ENCODE results near the gene MAP3K14.

The MAP3K14 gene

DNA sequence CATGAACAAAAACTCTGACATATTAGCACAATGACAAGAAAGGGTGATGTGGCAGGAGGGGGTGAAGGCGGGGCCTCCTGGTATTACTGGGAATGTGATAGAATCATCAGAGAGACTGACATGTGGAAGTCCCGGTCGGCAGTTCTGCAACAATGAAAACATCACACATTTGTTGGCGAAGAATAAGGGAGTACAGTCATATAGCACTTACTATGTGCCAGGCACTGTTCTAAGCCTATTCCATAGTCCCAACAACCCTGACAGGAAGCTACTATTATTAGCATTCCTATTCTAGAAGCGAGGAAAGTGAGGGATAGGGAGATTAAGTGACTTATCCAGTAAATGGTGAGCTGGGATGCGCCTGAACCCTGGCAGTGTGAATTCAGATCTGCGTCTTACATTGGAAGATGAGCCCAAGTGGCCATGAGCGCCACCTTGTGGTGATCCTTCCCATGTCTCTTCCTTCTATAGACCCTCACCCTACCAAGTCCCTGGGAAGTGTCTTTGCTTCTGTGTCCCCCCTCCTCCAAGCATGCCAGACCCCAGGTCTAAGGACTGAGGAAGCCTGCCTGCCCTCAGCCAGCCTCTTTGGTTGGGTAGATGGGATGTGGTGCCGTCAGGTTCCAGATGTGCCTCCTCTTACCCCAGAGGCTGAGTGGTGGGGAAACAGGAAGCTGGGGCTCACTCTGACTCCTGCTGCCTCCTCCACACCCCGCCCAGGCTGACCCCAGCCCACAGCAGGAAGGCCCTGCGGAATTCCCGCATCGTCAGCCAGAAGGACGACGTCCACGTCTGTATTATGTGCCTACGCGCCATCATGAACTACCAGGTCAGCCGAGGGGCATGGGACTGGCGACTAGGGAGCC is 81.2 kb downstream of the MAP3K14 start:
- DNase-seq (ENCODE audit: low read depth in 2 of 2) = peak; percentile 67 to 72

DNA sequence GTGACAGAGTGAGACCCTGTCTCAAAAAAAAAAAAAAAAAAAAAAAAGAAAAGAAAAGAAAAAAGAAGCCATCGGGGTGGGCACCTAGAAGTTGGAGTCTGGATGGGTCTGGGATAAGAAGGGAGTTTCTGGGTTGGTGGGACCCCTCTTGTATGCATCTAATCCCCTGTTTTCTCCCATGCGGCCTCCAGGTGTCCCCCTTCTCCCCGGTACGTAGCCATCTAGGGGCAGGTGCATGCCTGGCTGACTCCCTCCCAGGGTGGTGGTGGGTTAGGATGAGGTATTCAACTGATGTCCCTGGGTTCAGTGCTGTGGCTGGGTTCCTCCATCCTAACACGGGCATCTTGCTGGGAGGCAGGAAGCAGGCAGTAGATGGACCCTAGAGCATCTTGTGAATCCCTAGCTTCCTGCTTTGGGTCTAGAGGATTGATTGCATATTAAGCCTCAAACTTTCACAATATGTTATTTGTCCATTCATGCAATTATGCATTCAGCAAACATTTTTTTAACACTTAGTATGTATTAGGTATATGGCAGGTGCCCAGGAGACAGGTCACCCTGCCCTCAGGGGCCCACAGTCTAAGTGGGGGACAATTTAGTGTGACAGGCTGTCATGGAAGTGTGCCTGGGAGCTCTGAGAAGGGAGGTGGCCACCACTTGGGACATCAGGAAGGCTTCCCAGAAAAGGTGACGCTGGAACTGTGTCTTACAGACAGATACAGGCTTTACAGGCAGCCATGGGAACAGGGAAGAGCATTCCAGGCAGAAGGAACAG is 82.0 kb downstream of the MAP3K14 start:
- DNase-seq (ENCODE audit: low read depth in 2 of 2) = peak in 1 of 2 donors; percentile 32

- no peak for DNase-seq (ENCODE audit: low read depth in 2 of 2)
Measured at GRCh38 chr17:45233423-45233924, 83.3 kb downstream of the MAP3K14 start.

GRCh38 chr17:45232514-45233422 is 84.1 kb downstream of the MAP3K14 start:
- DNase-seq (ENCODE audit: low read depth in 2 of 2) = no peak

DNA sequence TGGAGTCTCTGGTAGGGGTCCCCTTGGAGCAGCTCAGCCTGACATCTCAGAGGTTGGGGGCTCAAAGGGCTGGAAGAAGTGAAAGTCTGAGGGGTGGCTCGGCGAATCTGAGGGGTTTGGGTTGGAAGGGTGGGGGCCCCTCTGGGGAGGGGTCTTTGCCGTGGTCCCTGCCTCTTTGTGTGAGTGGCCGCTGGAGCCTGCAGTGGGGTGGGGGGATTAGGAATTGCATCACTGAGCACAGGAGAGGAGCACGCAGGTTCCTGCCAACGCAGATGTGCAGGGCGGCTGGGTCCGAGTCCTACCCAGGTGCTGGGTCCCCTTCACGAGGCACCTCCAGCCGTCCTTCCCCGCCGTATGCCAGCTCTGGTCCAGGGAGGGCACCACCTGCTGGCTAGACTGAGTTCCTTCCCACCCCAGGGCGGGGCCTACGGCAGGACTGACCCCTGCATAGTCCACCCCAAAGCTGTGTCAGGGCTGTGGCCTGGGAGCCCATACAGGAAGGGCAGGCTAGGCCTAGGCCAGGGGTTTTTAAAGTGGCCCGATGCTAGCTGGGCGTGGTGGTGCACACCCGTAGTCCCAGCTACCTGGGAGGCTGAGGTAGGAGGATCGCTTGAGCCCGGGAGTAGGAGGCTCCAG is 85.2 kb downstream of the MAP3K14 start:
- DNase-seq (ENCODE audit: low read depth in 2 of 2) = no peak

DNA sequence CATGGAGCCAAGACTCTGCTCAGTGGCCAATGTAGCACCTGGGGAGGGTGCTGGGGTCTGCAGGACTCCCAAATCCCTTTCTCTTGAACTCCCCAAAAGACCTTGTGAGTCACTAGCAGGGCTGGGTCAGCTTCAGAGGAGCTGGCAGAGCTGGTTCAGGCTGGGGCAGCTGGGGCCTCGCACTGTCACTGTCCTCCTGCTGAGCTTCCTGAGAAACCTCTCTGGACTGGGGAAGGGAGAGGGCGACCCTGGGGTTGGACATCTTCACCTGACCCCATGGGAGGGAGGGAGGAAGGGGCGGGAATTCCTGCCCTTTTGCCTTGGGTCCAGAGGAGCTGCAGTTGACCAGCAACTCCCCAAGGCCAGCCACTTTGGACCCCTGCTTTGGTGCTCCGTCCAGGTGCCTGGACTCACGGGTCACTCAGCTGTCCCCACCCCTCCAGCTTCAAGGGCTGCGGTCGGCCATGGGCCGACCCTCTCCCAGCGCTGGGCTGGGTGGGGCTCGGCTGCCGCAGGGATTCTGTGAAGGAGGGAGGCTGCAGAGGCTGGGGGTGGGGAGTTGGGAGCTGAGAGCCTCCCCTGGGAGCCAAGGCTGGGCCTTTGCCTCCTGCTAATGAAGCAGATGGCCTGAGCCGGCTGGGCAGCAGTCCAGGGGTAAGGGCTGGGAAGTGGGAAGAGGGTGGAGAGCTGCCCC is 85.9 kb downstream of the MAP3K14 start:
- DNase-seq (ENCODE audit: low read depth in 2 of 2) = no peak

DNA sequence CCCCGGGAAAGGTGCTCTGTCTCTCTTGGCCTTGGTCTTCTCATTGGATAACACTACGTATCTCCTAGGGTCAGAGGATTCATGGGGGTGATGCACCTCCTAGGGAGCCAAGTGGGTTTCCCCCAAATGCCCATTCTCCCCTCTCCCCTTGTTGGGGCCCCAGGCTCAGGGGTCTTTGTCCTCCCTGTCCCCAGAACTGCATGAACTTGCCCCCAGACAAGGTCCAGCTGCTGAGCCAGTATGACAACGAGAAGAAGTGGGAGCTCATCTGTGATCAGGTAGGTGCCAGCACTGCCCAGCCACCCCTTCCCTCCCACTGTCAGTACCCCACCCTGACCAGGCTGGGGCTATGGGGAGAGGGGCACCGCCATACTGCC is 86.4 kb downstream of the MAP3K14 start:
- DNase-seq (ENCODE audit: low read depth in 2 of 2) = no peak

GRCh38 chr17:45229681-45230409 is 87.0 kb downstream of the MAP3K14 start:
- peak in 1 of 2 donors; percentile 57 for DNase-seq (ENCODE audit: low read depth in 2 of 2)

DNA sequence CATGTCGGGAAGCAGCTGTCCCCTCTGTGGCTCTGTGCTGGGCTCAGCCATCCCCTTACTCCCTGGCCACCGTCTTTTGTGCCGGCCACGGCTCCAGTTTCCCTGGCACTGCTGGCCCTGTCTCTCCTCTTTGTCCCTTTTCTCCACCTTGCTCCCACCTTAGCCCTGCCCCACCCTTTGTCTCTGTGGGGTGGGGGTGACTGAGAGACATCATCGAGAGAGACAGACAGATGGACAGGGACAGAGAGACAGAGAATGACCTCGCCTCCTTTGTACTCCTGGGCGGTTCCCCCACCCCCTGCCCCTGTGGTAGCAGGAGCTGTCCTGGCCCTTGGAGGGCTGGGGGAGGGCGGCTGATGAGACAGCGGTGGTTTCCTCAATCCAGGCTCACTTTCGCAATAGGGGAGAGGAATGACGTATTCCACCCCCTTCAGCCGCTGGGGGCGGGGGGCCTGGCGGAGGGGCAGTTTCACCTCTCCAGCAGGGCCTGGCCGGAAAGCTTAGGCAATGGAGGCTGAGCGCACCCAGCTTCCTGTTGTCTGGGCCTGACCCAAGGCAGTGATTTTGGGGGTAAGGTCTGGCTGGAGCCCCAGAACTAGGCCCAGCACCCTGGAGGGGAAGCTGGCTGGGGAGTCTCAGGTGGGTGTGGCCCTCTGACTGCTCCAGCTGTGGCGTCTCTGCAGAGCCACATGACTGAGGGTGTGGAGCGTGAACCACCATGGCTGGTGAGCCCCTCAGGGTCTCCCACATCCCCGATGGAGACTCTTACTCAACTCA is 87.9 kb downstream of the MAP3K14 start:
- DNase-seq (ENCODE audit: low read depth in 2 of 2) = peak; percentile 80 to 91

DNA sequence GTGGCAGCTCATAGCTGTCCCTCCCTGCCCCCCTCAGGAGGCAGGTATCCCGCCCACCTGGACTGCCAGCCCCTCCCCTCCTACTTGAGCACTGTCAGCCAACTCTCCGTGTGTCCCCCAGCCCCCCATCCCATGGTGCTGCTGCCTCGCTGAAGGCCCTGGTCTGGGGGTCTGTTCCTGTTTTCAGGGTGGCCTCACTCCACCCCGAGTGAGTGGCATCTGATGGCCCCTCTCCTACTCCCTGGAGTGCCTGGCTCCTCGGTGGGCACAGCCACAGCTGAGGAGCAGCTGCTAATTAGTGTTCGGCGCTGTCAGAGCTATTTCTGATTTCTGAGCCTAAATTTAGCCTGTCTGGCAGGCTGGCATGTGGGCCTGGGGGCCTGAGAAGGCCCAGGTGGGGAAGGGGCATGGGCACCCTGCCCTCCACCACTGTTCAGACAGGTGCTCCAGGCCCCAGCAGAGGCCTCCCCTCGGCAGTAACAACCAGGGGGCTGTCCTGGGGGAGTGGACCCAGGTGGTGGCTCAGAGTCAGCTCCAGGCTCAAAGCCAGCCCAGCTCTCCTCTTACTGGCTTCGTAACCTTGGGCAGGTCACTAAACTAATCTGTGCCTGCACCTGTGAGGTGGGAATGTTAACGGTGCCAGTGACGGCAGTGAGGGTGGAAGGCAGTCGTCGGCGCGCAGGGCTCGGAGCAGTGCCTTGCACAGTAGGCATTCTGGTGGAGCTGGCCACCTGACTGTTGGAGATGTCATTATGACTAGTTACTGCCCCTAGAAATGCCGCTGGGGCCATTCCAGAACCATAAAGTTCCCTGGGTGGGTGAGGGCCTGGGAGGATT is 88.7 kb downstream of the MAP3K14 start:
- DNase-seq (ENCODE audit: low read depth in 2 of 2) = peak in 1 of 2 donors; percentile 44

- DNase-seq (ENCODE audit: low read depth in 2 of 2) = peak in 1 of 2 donors; percentile 28
Measured at GRCh38 chr17:45227101-45227925, 89.5 kb downstream of the MAP3K14 start.

DNA sequence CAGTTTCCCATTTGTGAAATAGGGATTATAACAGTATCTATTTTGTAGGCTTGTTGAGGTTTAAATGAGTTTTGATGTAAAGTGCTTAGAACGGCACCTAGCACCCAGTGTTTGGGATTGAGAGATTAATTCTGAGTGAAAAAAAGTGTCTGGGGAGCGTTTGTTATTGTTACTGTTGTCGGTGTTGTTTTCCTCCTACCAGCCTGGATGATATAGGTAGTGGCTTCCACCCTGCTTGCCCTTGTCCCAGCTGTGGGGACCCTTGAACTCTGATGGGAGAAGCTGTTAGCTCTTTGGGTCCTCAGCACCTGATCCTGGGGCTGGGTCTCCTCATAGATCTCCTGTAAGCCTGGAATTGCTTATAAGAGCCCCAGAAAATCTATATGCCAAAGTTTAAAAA is 90.2 kb downstream of the MAP3K14 start:
- no peak for DNase-seq (ENCODE audit: low read depth in 2 of 2)

GRCh38 chr17:45225964-45226530 is 90.8 kb downstream of the MAP3K14 start:
- peak; percentile 91 to 95 for DNase-seq (ENCODE audit: low read depth in 2 of 2)

DNA sequence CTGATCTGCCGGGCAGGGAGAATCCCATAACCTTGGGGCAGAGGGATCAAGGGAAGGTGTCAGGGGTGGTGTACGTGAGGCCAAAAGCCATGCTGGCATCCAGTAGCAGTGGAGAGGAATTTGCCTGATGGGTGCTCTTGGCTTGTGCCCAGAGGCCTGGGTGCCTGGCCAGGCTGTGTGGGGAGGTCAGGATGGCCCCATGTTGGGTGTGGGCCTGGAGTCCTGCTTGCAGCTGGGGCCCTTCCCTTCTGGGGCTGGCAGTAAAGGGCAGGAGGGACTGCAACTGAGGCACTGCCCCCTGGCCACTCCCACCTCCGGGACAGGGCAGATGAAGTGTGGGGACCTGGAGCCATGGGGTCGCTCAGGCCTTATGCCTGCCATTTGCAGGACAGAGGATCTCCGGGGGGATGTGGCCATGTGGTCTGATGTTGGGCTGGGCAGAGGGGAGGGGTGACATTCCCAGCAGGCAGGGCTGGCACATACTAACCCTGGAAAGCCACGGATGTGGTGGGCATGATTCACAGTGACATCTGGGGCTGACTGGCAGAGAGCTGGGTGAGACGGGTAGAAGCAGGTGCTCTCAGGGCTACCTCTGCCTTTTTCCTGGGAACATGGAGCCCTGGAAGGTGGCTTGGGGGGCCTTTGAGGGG is 91.6 kb downstream of the MAP3K14 start:
- peak; percentile 32 to 43 for DNase-seq (ENCODE audit: low read depth in 2 of 2)

GRCh38 chr17:45224671-45225050 is 92.2 kb downstream of the MAP3K14 start:
- DNase-seq (ENCODE audit: low read depth in 2 of 2) = peak in 1 of 2 donors; percentile 32
